Superior temporal gyrus (tissue), 1 donor: ENCODE measurements around the gene RNF19B.
"Not testable (repeated sequence)": the region's sequence is repeated elsewhere in the genome, so short reads cannot be mapped to it uniquely, and the experiment has no call there.

Source experiments
- DNase-seq: peaks from one replicate; pipeline ENCODE4 v3.0.0-alpha.2; 2016; ENCODE audit errors: extremely low spot score

RNF19B gene

DNA sequence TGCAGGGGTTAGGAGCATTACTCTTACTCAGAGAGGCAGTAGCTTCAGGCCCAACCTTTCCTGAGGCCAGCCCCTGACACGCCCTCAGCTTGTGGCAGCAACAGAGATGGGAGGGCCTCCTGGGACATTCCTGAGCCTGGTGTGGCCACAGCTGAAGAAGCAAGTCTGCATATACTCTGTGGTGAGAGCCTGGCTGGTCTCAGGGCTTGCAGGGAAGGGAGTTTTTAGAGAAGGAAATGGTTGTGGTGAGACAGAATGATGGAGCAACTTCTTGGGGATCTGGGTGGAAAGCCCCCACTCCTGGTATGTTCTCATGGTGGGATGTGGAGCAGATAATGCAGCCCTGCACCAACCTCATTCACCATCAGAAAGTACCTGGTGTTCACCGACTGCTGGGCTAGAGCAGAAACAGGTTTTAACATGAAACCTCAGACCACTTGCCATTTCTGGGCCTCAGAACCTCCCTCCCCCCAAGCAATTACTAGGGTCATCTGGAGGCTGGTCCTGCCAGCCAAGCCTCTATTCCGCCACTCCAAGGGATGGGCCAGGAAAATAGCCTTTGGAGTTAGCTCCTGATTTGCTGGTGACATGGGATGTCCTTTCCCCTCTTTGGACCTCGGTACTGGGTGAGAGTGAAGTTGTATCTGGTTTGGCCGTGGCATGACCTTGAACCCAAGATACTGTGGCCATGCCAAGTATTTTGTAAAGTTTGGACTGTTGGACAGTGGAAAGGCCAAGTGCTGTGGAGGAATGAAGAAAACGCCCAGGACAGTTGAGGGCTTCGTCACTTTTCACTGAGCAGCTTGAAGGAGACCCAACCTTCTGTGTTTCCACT, 28.1 kb upstream of the RNF19B start:
- DNase-seq = peak; percentile 14

DNA sequence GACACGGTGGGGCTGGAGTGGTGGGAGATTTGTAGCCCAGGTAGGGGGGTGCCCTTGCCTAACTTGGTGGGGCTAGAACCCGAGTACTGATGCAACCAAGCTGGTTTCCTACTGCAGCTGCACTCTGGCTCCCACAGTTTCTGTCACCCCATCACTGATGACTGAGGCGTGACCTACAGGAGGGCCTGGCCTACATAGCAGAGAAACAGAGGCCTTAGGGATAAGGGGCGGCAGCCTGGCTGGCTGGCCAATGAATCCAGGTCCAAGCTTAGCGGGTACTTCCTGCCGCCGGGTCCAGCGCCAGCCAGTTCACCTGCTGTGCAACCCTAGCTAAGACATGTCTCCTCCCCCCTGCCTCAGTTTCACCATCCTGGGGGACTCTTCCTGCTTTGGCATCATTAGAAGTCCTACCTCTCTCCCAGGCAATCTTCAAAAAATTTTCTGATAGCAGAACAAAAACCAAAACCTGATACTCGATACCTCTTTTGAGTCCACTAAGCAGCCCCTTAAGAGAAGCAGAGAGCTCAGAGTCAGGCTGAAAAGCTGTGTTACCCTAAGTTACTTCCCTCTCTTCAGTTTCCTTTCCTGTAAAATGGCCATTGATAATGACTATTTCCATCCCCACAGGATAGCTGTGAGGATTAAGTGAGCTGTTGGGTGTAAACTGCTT, 27.3 kb upstream of the RNF19B start:
- DNase-seq = no peak

DNA sequence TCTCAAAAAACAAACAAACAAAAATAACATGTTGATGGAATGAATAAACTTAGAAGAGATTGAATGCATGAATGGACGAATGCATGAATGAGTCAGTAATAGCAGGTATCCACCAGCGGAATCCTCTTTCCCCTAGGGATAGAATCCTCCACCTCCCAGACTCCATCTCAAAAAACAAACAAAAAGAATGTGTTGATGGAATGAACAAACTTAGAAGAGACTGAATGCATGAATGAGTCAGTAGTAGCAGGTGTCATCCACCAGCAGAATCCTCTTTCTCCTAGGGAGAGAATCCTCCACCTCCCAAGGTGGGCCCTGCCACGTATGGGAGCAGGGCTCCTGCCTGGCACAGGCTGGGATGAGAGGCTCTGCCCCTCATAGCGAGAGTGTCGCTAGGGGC, 26.8 kb upstream of the RNF19B start:
- DNase-seq = no peak

DNA sequence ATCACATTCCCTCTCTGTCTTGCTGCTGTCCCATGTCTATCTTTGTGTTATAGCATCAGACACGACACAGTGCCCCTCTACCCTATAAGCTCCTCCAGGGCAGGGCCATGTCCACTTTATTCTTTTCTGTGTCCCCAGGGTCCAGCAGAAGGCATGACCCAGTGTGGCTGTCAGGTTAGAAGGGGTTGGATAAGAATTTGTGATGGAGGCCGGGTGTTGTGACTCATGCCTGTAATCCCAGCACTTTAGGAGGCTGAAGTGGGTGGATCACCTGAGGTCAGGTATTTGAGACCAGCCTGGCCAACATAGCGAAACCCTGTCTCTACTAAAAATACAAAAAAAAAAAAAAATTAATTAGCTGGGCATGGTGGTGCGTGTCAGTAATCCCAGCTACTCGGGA, 26.3 kb upstream of the RNF19B start:
- no peak for DNase-seq

DNA sequence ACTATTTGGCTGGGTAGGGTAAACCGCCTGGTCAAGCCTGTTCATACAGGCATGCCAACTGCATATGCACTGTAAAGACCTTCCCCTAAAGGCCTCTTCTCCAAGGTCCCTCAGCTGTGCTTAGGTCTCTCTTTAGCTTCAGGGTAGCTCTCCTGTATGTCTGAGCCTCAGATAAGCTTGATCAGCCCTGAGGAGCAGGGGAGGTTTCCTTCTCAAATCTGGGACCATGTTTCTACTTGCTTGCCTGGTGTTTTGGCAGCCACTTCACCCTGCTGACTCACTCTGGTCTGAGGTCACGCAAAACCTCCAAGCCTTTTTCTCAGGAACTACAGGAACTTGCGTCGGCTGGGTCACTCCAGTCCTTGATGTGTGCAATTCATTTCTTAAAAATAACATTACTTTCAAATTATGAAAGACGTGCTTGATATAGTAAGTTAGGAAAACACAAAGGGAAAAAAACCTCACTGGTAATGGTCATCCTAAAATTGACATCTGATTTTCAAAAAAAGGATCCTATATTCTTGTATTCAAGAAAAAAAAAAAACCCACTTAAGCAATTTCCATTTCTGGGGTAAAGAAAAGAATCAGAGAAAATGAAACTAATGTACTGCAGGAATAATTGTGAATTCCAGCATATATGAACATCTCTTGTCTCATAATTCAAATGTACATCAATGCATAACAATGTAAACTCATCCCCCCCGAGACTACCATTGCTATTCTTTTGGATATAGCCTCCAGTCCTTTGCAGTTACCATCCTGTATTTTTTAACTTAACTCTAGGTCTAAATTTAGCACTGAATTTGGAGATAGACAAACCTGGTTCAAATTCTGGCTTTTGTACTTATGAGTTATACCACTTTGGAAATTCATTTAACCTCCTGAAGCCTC, 24.8 kb upstream of the RNF19B start:
- no peak for DNase-seq

DNA sequence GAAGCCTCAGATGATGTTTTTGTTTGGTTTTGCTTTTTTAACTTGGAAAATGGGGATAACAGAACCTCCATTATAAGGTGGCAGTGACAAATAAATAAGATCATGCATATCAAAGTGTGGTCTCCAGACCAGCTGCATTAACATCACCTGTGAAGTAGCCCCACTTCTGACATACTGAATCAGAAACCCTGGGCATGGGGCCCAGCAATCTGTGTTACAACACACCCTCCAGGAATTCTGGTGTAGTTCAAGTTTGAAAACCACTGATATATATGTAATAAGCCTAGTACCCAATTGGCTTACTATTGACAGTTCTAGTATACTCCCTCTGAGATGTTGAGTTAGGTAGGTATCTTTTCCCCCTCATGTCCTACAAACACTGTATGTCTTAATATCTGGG, 24.1 kb upstream of the RNF19B start:
- DNase-seq = no peak

DNA sequence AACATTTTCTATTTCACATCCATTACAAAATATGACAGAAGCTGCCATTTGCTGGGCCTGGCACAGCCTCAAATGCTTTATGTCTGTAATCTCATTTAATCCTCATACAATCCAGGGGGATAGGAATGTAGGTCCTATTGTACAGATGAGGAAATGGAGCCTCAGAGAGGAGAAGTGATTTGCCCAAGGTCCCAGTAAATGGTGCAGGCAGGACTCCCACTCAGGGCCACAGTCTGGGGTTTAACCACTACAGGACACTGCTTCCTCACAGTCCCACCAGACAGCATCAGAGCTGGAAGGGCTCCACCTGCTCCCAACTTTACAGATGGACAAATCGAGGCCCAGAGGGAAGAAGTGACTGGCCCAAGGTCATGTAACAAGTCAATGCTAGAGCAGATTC, 20.6 kb upstream of the RNF19B start:
- no peak for DNase-seq

GRCh38 chr1:32984455-32985171, 20.0 kb upstream of the RNF19B start:
- peak; percentile 68 for DNase-seq

DNA sequence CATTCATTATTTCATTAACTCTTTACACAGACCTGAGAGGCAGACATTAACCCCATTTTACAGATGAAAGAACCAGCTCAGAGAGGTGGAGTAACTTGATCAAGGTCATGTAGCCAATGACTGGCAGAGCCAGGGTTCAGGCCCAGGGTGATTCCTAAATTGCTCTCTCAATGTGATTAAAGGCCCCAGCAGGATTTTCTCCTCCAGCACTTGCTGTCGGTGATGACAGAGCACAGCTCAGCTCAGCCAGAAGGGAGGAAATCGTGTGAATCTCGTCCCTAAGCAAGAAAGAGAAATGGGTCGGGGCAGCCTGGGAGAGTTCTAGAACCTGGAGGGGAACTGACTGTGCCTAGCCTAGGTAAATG, 19.5 kb upstream of the RNF19B start:
- no peak for DNase-seq

DNA sequence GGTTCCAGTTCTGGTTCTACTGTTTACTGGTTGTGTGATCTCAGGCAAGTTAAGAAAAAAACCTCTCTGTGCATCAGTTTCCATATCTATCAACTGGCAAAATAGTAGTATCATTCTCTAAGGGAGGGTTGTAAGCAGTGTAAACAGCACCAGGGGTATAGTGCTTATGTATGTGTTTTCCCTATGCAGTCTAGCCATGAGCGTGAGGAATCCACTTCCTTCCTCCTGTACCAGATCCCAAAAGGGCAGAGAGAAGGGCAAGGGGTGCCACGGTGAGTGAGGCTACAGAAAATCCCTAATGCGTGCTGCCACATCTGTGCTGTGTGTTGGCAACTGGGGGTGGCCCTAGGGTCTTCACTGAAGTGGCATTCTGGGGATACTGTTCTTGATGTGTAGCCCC, 18.4 kb upstream of the RNF19B start:
- DNase-seq = no peak

DNA sequence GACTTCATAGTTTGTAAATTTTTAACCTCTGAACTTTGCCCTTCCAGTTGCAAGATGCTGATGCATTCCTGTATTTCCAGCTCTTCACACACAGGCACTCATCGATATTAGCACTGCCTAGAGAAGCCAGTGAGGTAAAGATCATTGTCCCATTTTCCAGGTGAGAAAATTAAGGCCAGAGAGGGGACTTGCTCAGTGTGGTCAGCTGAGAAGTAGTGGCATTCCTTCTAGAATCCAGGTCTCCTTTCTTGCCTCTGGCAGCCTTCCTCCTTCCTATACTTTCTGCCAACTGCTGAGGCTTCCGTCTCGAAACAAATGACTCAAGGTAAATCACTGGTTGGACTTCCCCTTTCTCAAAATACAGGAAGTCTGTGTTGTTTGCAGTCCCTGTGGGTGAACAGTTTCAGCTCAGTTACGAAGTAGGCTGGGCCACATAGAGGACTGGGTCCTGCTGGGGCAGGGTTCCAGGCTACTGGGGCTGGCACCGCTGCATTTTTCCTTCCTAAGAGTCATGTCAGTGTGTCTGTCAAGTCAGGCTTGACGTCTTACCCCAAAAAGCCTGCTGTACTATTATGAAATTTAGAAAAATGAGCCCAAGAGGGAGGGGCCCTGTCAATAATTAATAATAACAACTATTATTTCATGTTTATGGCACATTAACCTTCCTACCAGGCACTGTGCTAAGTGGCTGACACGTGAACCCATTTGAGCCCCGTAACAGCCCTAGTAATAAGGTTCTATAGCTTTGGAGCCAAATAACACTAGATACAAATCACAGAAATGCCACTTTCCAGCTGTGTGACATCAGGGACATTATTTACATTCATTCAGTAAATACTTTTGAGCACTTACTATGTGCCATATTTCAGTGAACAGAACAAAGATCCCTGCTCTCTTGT, 16.6 kb upstream of the RNF19B start:
- no peak for DNase-seq

DNA sequence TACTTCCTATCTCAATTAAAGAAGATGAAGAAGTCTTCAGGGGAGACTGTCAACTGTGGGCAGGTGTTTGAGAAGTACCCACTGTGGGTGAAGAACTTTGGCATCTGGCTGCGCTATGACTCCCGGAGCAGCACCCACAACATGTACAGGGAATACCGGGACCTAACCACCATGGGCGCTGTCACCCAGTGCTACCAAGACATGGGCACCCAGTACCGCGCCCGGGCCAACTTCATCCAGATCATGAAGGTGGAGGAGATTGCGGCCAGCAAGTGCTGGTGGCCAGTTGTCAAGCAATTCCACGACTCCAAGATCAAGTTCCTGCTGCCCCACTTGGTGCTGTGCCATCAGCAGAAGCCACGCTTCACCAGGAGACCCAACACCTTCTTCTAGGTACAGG, 15.5 kb upstream of the RNF19B start:
- DNase-seq = no peak

GRCh38 chr1:32978854-32979253, 14.2 kb upstream of the RNF19B start:
- no peak for DNase-seq

DNA sequence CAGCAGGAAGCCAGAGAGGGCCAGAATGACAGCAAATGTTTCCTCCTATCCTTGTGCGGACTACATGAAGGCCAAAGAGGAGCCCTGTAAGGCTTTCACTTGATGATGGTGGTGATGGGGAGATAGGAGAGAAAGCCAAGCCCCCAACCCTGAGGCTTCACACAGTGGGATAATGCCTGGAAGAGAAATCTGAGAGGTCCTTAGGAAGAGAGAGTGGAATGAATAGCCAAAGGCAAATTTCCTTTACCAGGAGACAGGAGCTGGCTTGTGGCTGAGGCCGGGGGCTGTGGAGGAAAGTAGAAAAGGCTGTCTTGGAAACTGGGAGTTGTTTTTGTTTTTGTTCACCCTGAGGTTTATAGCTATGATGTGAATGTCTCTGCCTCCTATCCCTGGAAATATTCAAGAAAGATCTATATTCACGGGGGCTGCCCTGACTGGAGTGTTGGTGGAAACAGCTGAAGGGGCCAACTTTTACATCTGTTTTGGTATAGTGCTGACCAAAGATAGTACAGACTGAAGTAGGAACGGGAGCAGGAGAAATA, 13.0 kb upstream of the RNF19B start:
- no peak for DNase-seq

- DNase-seq = not testable (repeated sequence)
These were observed 10.4 kb upstream of the RNF19B start for GRCh38 chr1:32975055-32975454.

DNA sequence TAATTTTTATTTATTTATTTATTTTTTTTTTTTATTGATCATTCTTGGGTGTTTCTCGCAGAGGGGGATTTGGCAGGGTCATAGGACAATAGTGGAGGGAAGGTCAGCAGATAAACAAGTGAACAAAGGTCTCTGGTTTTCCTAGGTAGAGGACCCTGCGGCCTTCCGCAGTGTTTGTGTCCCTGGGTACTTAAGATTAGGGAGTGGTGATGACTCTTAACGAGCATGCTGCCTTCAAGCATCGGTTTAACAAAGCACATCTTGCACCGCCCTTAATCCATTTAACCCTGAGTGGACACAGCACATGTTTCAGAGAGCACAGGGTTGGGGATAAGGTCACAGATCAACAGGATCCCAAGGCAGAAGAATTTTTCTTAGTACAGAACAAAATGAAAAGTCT, 8.8 kb upstream of the RNF19B start:
- not testable (repeated sequence) for DNase-seq

DNA sequence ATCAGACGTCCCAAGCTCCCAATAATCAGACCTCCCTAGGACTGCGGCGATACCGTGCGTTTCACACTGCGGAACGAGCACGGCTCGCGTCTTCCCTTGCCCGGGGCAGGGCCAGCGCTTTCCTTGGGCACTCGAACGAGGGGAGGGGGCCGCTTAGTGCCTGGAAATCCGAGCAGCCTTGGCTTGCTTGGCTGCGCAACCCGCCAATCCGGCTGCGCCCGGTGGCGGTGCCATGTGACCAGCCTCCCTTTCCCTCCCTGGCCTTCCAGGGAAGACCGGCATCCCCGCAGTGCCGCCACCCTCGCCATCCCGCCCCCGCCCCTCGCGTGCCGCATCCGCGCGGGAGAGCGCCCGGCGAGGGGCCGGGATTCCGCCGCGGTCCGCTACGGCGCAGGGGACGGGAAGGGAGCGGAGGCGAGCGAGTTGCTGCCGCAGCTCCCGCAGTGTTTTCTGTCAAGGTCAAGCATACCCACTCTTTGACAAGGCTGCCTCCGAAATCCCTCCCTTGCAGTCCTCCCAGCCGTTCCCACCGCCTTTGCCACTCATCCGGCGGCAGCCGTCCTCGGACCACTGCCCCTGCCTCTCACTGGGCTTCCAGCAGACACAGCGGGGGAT, 8.3 kb upstream of the RNF19B start:
- peak; percentile 71 for DNase-seq

DNA sequence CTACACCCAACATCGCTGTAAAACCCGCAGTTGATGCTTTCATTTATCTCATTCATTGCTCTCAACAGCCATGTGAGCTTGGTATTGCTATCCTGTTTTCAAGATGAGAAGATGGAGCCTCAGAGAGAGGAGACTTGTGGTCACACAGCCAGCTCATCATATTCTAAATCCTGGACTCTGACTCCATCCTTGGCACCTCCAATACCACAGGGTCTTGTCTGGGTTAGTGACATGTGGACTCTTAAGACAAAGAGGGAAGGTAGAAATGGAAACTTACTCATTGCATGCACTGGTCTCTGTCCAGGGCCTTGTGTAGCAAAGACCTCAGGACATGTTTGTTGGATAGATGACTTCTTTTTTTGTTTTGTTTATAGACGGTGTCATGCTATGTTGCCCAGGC, 7.0 kb upstream of the RNF19B start:
- DNase-seq = no peak

DNA sequence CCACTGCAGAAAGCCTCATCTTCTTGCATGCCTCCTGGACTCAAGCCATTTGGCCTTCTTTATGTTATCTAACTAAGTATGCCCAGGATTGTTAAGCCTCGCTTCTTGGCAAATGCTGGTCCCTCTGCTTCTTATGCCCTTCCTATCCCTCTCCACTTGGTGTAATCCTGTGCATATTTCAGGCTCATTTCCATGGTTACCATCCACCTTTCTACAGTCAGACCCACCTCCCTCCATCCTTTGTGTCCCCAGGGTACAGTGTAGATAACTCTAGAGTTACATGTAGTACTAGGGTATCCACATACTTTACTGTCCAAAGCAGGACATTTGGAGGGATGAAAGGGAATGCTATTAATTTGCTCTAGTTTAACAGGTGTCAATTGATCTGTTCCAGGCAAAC, 6.5 kb upstream of the RNF19B start:
- DNase-seq = no peak

GRCh38 chr1:32969566-32969965, 5.0 kb upstream of the RNF19B start:
- DNase-seq = no peak
